ENCODE data around the gene SORCS3.

SORCS3 gene

GRCh38 chr10:105189463-105189800, 548.3 kb downstream of the SORCS3 start:
- no peaks in the 10 kb centered on the region for H4K20me1 ChIP-seq (ENCODE audit: insufficient read depth, low read length)
- H3K27ac ChIP-seq (ENCODE audit: low read length): no peak overlapping the region
- H3F3A ChIP-seq (ENCODE audit: insufficient read depth, low read length): no peaks in the 10 kb centered on the region
- H3K79me2 ChIP-seq (ENCODE audit: low read length): no peaks in the 10 kb centered on the region
- H2AFZ ChIP-seq (ENCODE audit: low read length): no peak overlapping the region
- H3K4me3 ChIP-seq (ENCODE audit: low read length): no peak overlapping the region
- H3K4me1 ChIP-seq (ENCODE audit: low read length): no peaks in the 10 kb centered on the region
- H3K9me3 ChIP-seq (replicated peaks; ENCODE audit: insufficient read depth, low read length): no peaks in the 10 kb centered on the region
- no peak for TF ChIP-seq EZH2 (optimal IDR thresholded peaks at IDR 0.05; ENCODE audit: low read depth, low read length)
- TF ChIP-seq CTCF (IDR thresholded peaks at IDR 0.05; ENCODE audit: low read length): no peak
- TF ChIP-seq EZH2phosphoT487 (IDR thresholded peaks at IDR 0.05; ENCODE audit: low read length): no peak
- no peaks in the 10 kb centered on the region for H3K36me3 ChIP-seq (replicated peaks; ENCODE audit: insufficient read depth, low read length)
- no peak overlapping the region for H3K9ac ChIP-seq (ENCODE audit: low read length)
- no peaks in the 10 kb centered on the region for H3K9me2 ChIP-seq (replicated peaks; ENCODE audit: insufficient read depth, low read length)
- H3K27me3 ChIP-seq (replicated peaks; ENCODE audit: insufficient read depth, low read length): no peaks in the 10 kb centered on the region
- no peak overlapping the region for H3K4me2 ChIP-seq (ENCODE audit: low read depth, low read length)
- no peak for DNase-seq

DNA sequence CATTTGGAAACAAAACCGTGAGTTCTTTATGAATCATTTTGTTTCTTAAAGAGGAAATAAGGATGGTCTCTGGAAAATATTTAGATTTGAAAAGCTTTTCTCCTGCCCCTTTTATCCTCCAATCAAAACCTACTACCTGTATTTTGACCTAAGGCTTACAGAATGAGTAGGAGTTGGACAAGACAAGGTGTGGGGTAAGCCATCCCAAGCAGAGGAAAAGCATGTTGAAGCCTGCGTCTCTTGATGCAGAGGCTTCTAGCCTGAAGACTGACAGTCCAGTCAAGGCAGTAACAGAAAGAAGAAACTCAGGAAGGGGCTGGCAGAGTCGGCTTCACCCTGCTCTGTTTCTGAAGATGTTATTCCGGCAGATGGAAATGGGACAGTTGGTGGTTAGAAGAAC, 551.1 kb downstream of the SORCS3 start:
- Histone ChIP-seq H3K27ac (ENCODE audit: low read length) (no peak overlapping the region), H3K79me2 (ENCODE audit: low read length) (no peaks in the 10 kb centered on the region), H3K36me3 (replicated peaks; ENCODE audit: insufficient read depth, low read length) (no peaks in the 10 kb centered on the region), H3K9me3 (replicated peaks; ENCODE audit: insufficient read depth, low read length) (no peaks in the 10 kb centered on the region), H3K9ac (ENCODE audit: low read length) (no peak overlapping the region), H3K4me1 (ENCODE audit: low read length) (no peaks in the 10 kb centered on the region), H3K4me2 (ENCODE audit: low read depth, low read length) (no peak overlapping the region), H4K20me1 (ENCODE audit: insufficient read depth, low read length) (no peaks in the 10 kb centered on the region), H2AFZ (ENCODE audit: low read length) (no peak overlapping the region), H3F3A (ENCODE audit: insufficient read depth, low read length) (no peaks in the 10 kb centered on the region), H3K27me3 (replicated peaks; ENCODE audit: insufficient read depth, low read length) (no peaks in the 10 kb centered on the region), H3K9me2 (replicated peaks; ENCODE audit: insufficient read depth, low read length) (no peaks in the 10 kb centered on the region), H3K4me3 (ENCODE audit: low read length) (no peak overlapping the region)
- TF ChIP-seq CTCF (IDR thresholded peaks at IDR 0.05; ENCODE audit: low read length) (no peak), EZH2 (optimal IDR thresholded peaks at IDR 0.05; ENCODE audit: low read depth, low read length) (no peak), EZH2phosphoT487 (IDR thresholded peaks at IDR 0.05; ENCODE audit: low read length) (no peak)
- no peak for DNase-seq

GRCh38 chr10:105192861-105193260, 551.8 kb downstream of the SORCS3 start:
- Histone ChIP-seq H3K9me2 (replicated peaks; ENCODE audit: insufficient read depth, low read length) (no peaks in the 10 kb centered on the region), H3K36me3 (replicated peaks; ENCODE audit: insufficient read depth, low read length) (no peaks in the 10 kb centered on the region), H3K27ac (ENCODE audit: low read length) (no peak overlapping the region), H3F3A (ENCODE audit: insufficient read depth, low read length) (no peaks in the 10 kb centered on the region), H2AFZ (ENCODE audit: low read length) (no peak overlapping the region), H3K9ac (ENCODE audit: low read length) (no peak overlapping the region), H3K4me3 (ENCODE audit: low read length) (no peak overlapping the region), H3K27me3 (replicated peaks; ENCODE audit: insufficient read depth, low read length) (no peaks in the 10 kb centered on the region), H3K4me2 (ENCODE audit: low read depth, low read length) (no peak overlapping the region), H4K20me1 (ENCODE audit: insufficient read depth, low read length) (no peaks in the 10 kb centered on the region), H3K79me2 (ENCODE audit: low read length) (no peaks in the 10 kb centered on the region), H3K4me1 (ENCODE audit: low read length) (no peaks in the 10 kb centered on the region), H3K9me3 (replicated peaks; ENCODE audit: insufficient read depth, low read length) (no peaks in the 10 kb centered on the region)
- DNase-seq: no peak
- TF ChIP-seq CTCF (IDR thresholded peaks at IDR 0.05; ENCODE audit: low read length) (no peak), EZH2 (optimal IDR thresholded peaks at IDR 0.05; ENCODE audit: low read depth, low read length) (no peak), EZH2phosphoT487 (IDR thresholded peaks at IDR 0.05; ENCODE audit: low read length) (no peak)

Measured in MM.1S (cell line).